Small intestine (tissue), 7 donors: ENCODE measurements around the gene GLOD4. TPM values are rescaled to one million over a fixed set of nuclear protein-coding genes. Genes with fewer than 3 reads are reported as not detected.

Experiments
- DNase-seq, 2 donors: peaks; one replicate each; pipeline versions ENCODE4 v3.0.0 to v3.0.0-alpha.2; 2013
- FAIRE-seq: peaks from 2 replicates; lab custom pipeline; 2012; peaks lifted over from hg19 to GRCh38; lab: Jason Lieb, UNC
- H3K27ac ChIP-seq, 3 donors: one replicate each; pipeline ENCODE4 v1.5.1; 2013; ENCODE audit warnings: low read length in 2 of 3, mild to moderate bottlenecking in 2 of 3, control low read depth in 1 of 3, inconsistent platforms in 1 of 3, low read depth in 1 of 3, moderate library complexity in 1 of 3
- H3K27me3 ChIP-seq, 3 donors: one replicate each; pipeline ENCODE4 v1.6.1; 2013; ENCODE audit warnings: low read length in 3 of 3, inconsistent platforms in 1 of 3; ENCODE audit not compliant: control insufficient read depth in 3 of 3, insufficient read depth in 3 of 3
- H3K36me3 ChIP-seq, 3 donors: one replicate each; pipeline ENCODE4 v1.6.1; 2013; ENCODE audit warnings: low read length in 3 of 3, inconsistent platforms in 1 of 3, low read depth in 1 of 3, mild to moderate bottlenecking in 1 of 3, moderate library complexity in 1 of 3; ENCODE audit not compliant: control insufficient read depth in 3 of 3, insufficient read depth in 2 of 3
- H3K4me1 ChIP-seq, 3 donors: one replicate each; pipeline ENCODE4 v1.6.1; 2013; ENCODE audit warnings: low read length in 2 of 3, inconsistent platforms in 1 of 3, low read depth in 1 of 3, mild to moderate bottlenecking in 1 of 3, moderate library complexity in 1 of 3; ENCODE audit not compliant: control insufficient read depth in 3 of 3, insufficient read depth in 2 of 3
- H3K4me3 ChIP-seq, 3 donors: one replicate each; pipeline ENCODE4 v1.5.1; 2013; ENCODE audit warnings: low read length in 3 of 3, control low read depth in 1 of 3, inconsistent platforms in 1 of 3, low read depth in 1 of 3, mild to moderate bottlenecking in 1 of 3, moderate library complexity in 1 of 3
- H3K9me3 ChIP-seq, 2 donors: one replicate each; pipeline ENCODE4 v1.6.1; 2013; ENCODE audit warnings: low read depth in 1 of 2, low read length in 1 of 2; ENCODE audit not compliant: control insufficient read depth in 2 of 2, insufficient read depth in 1 of 2
- WGBS, 3 donors: extraction: QIAGEN DNeasy Blood & Tissue Kit; methylation state at CpG; one replicate each; pipeline ENCODE4 v1.1.7; 2013; 5-methylcytosine and 5-hydroxymethylcytosine counted together
- polyA plus RNA-seq, 4 donors: library from polyadenylated mRNA; stranded (reverse) in 3 of 4; unstranded in 1 of 4; fragments of 200-250 nt in 3 of 4; fragments of 120-200 nt in 1 of 4; gene quantifications; one replicate each; pipeline versions ENCODE4 v1.2.1 to v1.2.3, GENCODE V29; 2013
- donor health status: healthy with polysubstance abuse.
- donor health status: control.
- donor health status: control.
- donor health status: Bipolar disorder and iron deficiency.
- donor health status: healthy.

Gene GLOD4
- polyA plus RNA-seq, 4 donors, result 65.4 to 138 (median 84.9) TPM

DNA sequence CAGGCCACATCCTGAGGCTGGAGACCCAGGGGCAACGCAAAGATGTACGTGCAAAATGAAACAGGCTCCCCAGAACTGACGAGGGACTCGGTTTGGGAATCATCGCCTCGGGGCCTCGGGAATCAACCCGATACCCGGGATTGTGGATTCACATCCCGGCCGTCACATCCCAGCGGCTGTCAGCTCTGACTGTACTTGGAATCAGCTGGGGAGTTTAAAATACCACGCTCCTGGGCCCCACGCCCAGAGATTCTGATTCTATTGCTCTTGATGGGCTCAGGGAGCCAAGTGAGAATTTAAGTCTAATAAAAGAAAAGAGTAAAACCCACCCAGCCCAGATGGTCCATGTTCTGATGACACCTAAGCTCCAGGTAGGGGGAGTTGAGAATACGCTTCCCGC lies 42.3 kb upstream of the GLOD4 start:
- Histone ChIP-seq H3K4me1 (no peaks in the 10 kb centered on the region), H3K36me3 (peaks cover 0 to 23% (median 0%) of the 10 kb centered on the region in 3 donors), H3K27ac (no peak overlapping the region), H3K27me3 (no peaks in the 10 kb centered on the region), H3K4me3 (no peak overlapping the region), H3K9me3 (no peaks in the 10 kb centered on the region)
- DNase-seq (no peak), FAIRE-seq (no peak)
- WGBS, 3 donors, result 89 to 93% (median 92%) methylated on average over 16 of the region's 16 CpGs

- H3K36me3 ChIP-seq, result peaks cover 0 to 23% (median 0%) of the 10 kb centered on the region in 3 donors
- no peak for DNase-seq
- 74 to 90% (median 87%) methylated on average over 9 of the region's 9 CpGs for WGBS, 3 donors
- FAIRE-seq, result no peak
- no peaks in the 10 kb centered on the region for H3K27me3 ChIP-seq
- no peaks in the 10 kb centered on the region for H3K9me3 ChIP-seq
- H3K4me3 ChIP-seq, result no peak overlapping the region
- no peak overlapping the region for H3K27ac ChIP-seq
- H3K4me1 ChIP-seq, result no peaks in the 10 kb centered on the region
Measured at GRCh38 chr17:823501-823902, 41.4 kb upstream of the GLOD4 start.

- H3K4me3 ChIP-seq, result no peak overlapping the region
- H3K4me1 ChIP-seq, result no peaks in the 10 kb centered on the region
- no peaks in the 10 kb centered on the region for H3K27me3 ChIP-seq
- H3K9me3 ChIP-seq, result no peaks in the 10 kb centered on the region
- H3K36me3 ChIP-seq, result peaks cover 0 to 14% (median 0%) of the 10 kb centered on the region in 3 donors
- H3K27ac ChIP-seq, result no peak overlapping the region
- no peak for DNase-seq
- WGBS, 3 donors, result 91 to 95% (median 95%) methylated on average over 19 of the region's 19 CpGs
- FAIRE-seq, result no peak
Measured at GRCh38 chr17:819251-819650, 37.2 kb upstream of the GLOD4 start.

DNA sequence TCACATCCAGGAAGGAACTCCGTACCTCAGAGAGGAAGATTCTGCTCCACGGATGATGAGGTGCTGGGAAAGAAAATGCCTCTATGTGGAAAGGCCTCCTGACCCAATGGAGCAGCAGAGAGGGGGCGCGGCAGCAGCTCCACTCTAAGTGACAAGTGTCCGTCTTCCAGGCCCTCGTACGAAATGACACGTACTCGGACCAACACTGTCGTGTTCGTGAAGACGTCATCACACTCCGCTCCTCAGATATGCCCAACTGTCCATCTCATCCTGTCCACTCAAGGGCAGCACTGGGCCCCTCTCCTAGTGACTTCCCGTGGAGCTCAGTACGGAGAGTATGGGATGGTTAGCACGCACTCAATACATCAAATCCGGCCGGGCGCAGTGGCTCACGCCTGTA lies 32.3 kb upstream of the GLOD4 start:
- Histone ChIP-seq H3K4me1 (no peaks in the 10 kb centered on the region), H3K9me3 (peaks cover 0 to 2% of the 10 kb centered on the region in 2 donors), H3K4me3 (no peak overlapping the region), H3K36me3 (peaks cover 0 to 13% (median 0%) of the 10 kb centered on the region in 3 donors), H3K27me3 (no peaks in the 10 kb centered on the region), H3K27ac (no peak overlapping the region)
- FAIRE-seq (no peak), DNase-seq (no peak)
- 93 to 95% (median 93%) methylated on average over 20 of the region's 20 CpGs for WGBS, 3 donors

GRCh38 chr17:812638-813204 lies 30.6 kb upstream of the GLOD4 start:
- no peak for FAIRE-seq
- no peak for DNase-seq
- H3K4me1 ChIP-seq, result no peaks in the 10 kb centered on the region
- WGBS, 3 donors, result 90 to 94% (median 94%) methylated on average over 14 of the region's 14 CpGs
- no peaks in the 10 kb centered on the region for H3K27me3 ChIP-seq
- H3K36me3 ChIP-seq, result peaks cover 0 to 14% (median 0%) of the 10 kb centered on the region in 3 donors
- no peak overlapping the region for H3K27ac ChIP-seq
- no peak overlapping the region for H3K4me3 ChIP-seq
- peaks cover 0 to 2% of the 10 kb centered on the region in 2 donors for H3K9me3 ChIP-seq

- Histone ChIP-seq H3K4me1 (no peaks in the 10 kb centered on the region), H3K27me3 (no peaks in the 10 kb centered on the region), H3K9me3 (peaks cover 0 to 2% of the 10 kb centered on the region in 2 donors), H3K27ac (no peak overlapping the region), H3K36me3 (peaks cover 0 to 19% (median 0%) of the 10 kb centered on the region in 3 donors), H3K4me3 (no peak overlapping the region)
- FAIRE-seq, result no peak
- WGBS, 3 donors, result 71 to 76% (median 72%) methylated on average over 28 to 29 of the region's 29 CpGs
- no peak for DNase-seq
Measured at GRCh38 chr17:811051-811784, 29.1 kb upstream of the GLOD4 start.

DNA sequence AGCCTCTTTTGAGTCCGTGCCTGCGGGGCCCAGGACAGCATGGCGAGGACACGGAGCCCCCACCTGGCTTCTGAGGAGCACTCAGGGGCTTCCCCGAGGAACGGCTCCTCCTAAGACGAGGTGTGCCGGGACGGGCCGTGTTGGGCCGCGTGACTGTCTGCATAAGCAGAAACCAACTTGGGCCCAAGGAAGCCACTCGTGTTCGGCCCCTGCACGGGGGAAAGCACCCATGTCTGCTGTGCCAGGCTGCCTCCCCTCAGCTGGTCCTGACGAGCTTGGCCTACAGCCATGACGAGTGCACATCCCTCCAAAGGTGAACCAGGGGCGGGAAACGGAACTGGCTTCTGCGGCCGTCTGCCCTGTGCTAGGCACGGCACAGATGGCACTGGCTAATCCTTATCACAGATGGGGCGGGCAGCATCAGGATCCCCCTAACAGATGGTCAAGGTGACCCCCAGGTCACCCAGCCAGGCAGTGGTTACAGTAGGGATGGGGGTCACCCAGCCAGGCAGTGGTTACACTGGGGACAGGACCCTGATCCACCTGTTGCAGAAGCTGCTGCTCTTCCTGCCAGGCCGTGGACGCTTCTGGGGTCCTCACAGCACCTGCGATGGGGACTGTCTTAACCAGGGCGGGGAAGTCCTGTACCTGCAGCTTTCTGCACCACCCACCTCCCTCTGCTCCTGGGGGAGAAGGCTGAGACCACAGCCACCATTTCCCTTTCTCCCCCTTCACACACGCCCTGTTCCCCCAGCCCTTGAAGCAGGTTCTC lies 25.6 kb upstream of the GLOD4 start:
- H3K4me1 ChIP-seq, result no peaks in the 10 kb centered on the region
- no peak for FAIRE-seq
- peaks cover 0 to 31% (median 0%) of the 10 kb centered on the region in 3 donors for H3K36me3 ChIP-seq
- DNase-seq, result no peak
- peaks cover 0 to 2% of the 10 kb centered on the region in 2 donors for H3K9me3 ChIP-seq
- no peak overlapping the region for H3K4me3 ChIP-seq
- 86 to 89% (median 89%) methylated on average over 26 to 28 of the region's 28 CpGs for WGBS, 3 donors
- H3K27me3 ChIP-seq, result no peaks in the 10 kb centered on the region
- H3K27ac ChIP-seq, result no peak overlapping the region

DNA sequence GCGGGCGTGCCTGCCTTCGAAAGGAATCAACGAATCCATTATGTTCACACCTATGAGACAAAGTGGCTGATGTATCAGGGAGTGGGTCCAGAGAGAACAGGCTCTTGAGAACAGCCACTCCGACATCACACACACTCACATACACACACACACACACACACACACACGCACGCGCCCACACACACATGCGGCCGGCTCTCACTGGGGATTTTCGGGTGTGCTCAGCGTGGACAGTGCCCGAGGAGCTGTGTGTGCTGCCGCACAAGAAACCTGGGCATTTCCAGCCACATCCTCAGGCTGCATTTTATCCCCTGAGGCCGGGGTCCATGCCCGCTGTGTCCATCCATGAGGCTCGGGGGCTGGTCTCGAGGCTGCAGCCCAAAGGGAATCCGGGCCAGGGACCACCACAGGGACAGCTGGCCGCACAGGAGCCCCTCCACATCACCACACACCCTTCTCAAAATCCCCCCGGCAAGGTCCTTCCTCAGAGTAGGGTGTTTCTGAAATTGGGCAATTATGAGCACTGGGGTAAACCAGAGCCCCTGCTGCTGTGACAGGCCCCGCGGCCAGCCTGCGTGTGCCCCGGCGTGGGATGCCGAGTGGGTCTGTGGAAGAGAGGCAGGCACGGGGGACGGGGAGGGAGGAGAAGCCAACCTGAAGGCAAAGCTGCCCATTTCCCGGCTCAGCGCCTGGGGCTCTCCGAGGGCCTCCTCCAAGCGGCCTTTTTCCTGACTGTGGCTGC lies 24.9 kb upstream of the GLOD4 start:
- FAIRE-seq, result no peak
- H3K36me3 ChIP-seq, result peaks cover 0 to 29% (median 0%) of the 10 kb centered on the region in 3 donors
- no peaks in the 10 kb centered on the region for H3K27me3 ChIP-seq
- H3K9me3 ChIP-seq, result peaks cover 0 to 2% of the 10 kb centered on the region in 2 donors
- no peak for DNase-seq
- H3K4me1 ChIP-seq, result no peaks in the 10 kb centered on the region
- WGBS, 3 donors, result 82 to 87% (median 84%) methylated on average over 32 to 33 of the region's 33 CpGs
- H3K27ac ChIP-seq, result no peak overlapping the region
- no peak overlapping the region for H3K4me3 ChIP-seq
